GM23248 (cell line): ENCODE measurements around the gene MACC1. TPM values are rescaled to one million over a fixed set of nuclear protein-coding genes. Genes with fewer than 3 reads are reported as not detected.

Experiments
- DNase-seq: peaks from one replicate; pipeline ENCODE4 v3.0.0-alpha.2; 2015
- H2AFZ ChIP-seq: fragments of 200-600 bp; sonication (generic); 2 replicates; pipeline ENCODE4 v1.6.1; 2016; ENCODE audit warnings: antibody characterized with exemption
- H3F3A ChIP-seq: fragments of 200-600 bp; sonication (generic); 2 replicates; pipeline ENCODE4 v1.6.1; 2016; ENCODE audit warnings: mild to moderate bottlenecking, antibody characterized with exemption, mixed run types; ENCODE audit not compliant: insufficient read depth
- H3K27ac ChIP-seq: fragments of 200-600 bp; sonication (generic); 2 replicates; pipeline ENCODE4 v1.5.1; 2016; ENCODE audit warnings: mild to moderate bottlenecking
- H3K27me3 ChIP-seq: fragments of 200-600 bp; sonication (generic); replicated peaks from 2 replicates; pipeline ENCODE4 v1.6.1; 2016; ENCODE audit warnings: mild to moderate bottlenecking; ENCODE audit not compliant: insufficient read depth
- H3K36me3 ChIP-seq: fragments of 200-600 bp; sonication (generic); 2 replicates; pipeline ENCODE4 v1.6.1; 2016; ENCODE audit warnings: low read depth, mild to moderate bottlenecking
- H3K4me1 ChIP-seq: fragments of 200-600 bp; sonication (generic); 2 replicates; pipeline ENCODE4 v1.6.1; 2016; ENCODE audit warnings: mild to moderate bottlenecking; ENCODE audit not compliant: insufficient read depth
- H3K4me2 ChIP-seq: fragments of 200-600 bp; sonication (generic); one replicate; pipeline ENCODE4 v1.6.1; 2016; ENCODE audit warnings: mild to moderate bottlenecking; ENCODE audit not compliant: unreplicated experiment
- H3K4me3 ChIP-seq: fragments of 200-600 bp; sonication (generic); 2 replicates; pipeline ENCODE4 v1.5.1; 2016; ENCODE audit warnings: mild to moderate bottlenecking
- H3K79me2 ChIP-seq: fragments of 200-600 bp; sonication (generic); 2 replicates; pipeline ENCODE4 v1.6.1; 2016; ENCODE audit warnings: mild to moderate bottlenecking; ENCODE audit not compliant: insufficient read depth
- H3K9ac ChIP-seq: fragments of 200-600 bp; sonication (generic); 2 replicates; pipeline ENCODE4 v1.6.1; 2016; ENCODE audit warnings: mild to moderate bottlenecking
- H3K9me2 ChIP-seq: fragments of 200-600 bp; sonication (generic); 2 replicates; pipeline ENCODE4 v1.6.1; 2016; ENCODE audit warnings: mixed run types, mild to moderate bottlenecking, moderate library complexity; ENCODE audit not compliant: insufficient read depth
- H3K9me3 ChIP-seq: fragments of 200-600 bp; sonication (generic); one replicate; pipeline ENCODE4 v1.6.1; 2017; ENCODE audit warnings: low read depth
- H4K20me1 ChIP-seq: fragments of 200-600 bp; sonication (generic); 2 replicates; pipeline ENCODE4 v1.6.0; 2016; ENCODE audit not compliant: insufficient read depth
- EZH2 ChIP-seq: fragments of 200-600 bp; sonication (generic); IDR thresholded peaks from 2 replicates; pipeline ENCODE4 v1.6.1; 2018; ENCODE audit warnings: antibody characterized with exemption, mild to moderate bottlenecking; ENCODE audit not compliant: insufficient read depth, poor library complexity, severe bottlenecking
- EZH2phosphoT487 ChIP-seq: fragments of 200-600 bp; sonication (generic); IDR thresholded peaks from 2 replicates; pipeline ENCODE4 v1.6.1; 2018; ENCODE audit warnings: antibody characterized with exemption, moderate library complexity, mild to moderate bottlenecking, low read depth; ENCODE audit not compliant: insufficient read depth
- WGBS, 2 experiments: methylation state at CpG; one replicate each; pipeline ENCODE4 v1.1.6; 2015 to 2017; ENCODE audit warnings: low lambda C conversion rate in 2 of 2, low coverage in 1 of 2; ENCODE audit errors: missing lambda C conversion rate in 2 of 2; 5-methylcytosine and 5-hydroxymethylcytosine counted together
- in situ Hi-C: fragments of 300-500 bp; cut with MboI; formaldehyde crosslinking; loops from 2 replicates; pipeline ENCODE4 v1.15.0; 2020
- polyA plus RNA-seq: library from polyadenylated mRNA; unstranded; fragments of >200 nt; fragmentation: Nextera tagmentation; extraction: Ambion mirVana; gene quantifications from 2 replicates; pipeline ENCODE4 v1.2.1, GENCODE V29; 2016
- total RNA-seq: library from RNA; depleted of rRNA; stranded (reverse); fragments of >200 nt; shearing (Covaris generic); gene quantifications from 2 replicates; pipeline ENCODE4 v1.2.3, GENCODE V29; 2014

The MACC1 gene
- total and polyA plus RNA-seq, 2 experiments from 2014 or later: 0.05 to 0.11 TPM

GRCh38 chr7:20241194-20241910, 24.2 kb upstream of the MACC1 start:
- in situ Hi-C loops: no loop called here

GRCh38 chr7:20240080-20240926, 23.1 kb upstream of the MACC1 start:
- Histone ChIP-seq H3F3A (peaks cover 37% of the 10 kb centered on the region), H3K4me1 (peaks cover 51% of the 10 kb centered on the region), H3K9me3 (no peaks in the 10 kb centered on the region), H4K20me1 (no peaks in the 10 kb centered on the region), H3K4me3 (no peak overlapping the region), H2AFZ (no peak overlapping the region), H3K27me3 (no peaks in the 10 kb centered on the region), H3K27ac (peak overlapping the region; percentile 69), H3K4me2 (peak overlapping the region; percentile 53), H3K36me3 (no peaks in the 10 kb centered on the region), H3K9ac (no peak overlapping the region), H3K79me2 (no peaks in the 10 kb centered on the region), H3K9me2 (no peaks in the 10 kb centered on the region)
- in situ Hi-C loops: no loop called here
- no peak for TF ChIP-seq EZH2
- TF ChIP-seq EZH2phosphoT487: no peak
- 86 to 88% methylated on average over 9 of the region's 9 CpGs for WGBS, 2 experiments
- DNase-seq: no peak

More at GRCh38 chr7:20241194-20241910, 24.2 kb upstream of the MACC1 start:
- H3K9ac ChIP-seq: peak overlapping the region; percentile 25
- no peaks in the 10 kb centered on the region for H3K79me2 ChIP-seq
- peaks cover 44% of the 10 kb centered on the region for H3K4me1 ChIP-seq
- DNase-seq: peak; percentile 77
- peak overlapping the region; percentile 53 for H3K4me2 ChIP-seq
- H3K9me2 ChIP-seq: no peaks in the 10 kb centered on the region
- H3K27me3 ChIP-seq: no peaks in the 10 kb centered on the region
- peak overlapping the region; percentile 4; the same call in 1 of the 2 replicates for H2AFZ ChIP-seq
- H3F3A ChIP-seq: peaks cover 37% of the 10 kb centered on the region
- peak; percentile 99 for TF ChIP-seq EZH2phosphoT487
- TF ChIP-seq EZH2: no peak
- no peaks in the 10 kb centered on the region for H3K36me3 ChIP-seq
- 0 to 2% methylated on average over 3 of the region's 3 CpGs for WGBS, 2 experiments
- no peaks in the 10 kb centered on the region for H3K9me3 ChIP-seq
- H3K27ac ChIP-seq: peak overlapping the region; percentile 69
- H3K4me3 ChIP-seq: 0 out of 2 replicates have a peak overlapping the region, but pooled peaks have one; percentile 10
- no peaks in the 10 kb centered on the region for H4K20me1 ChIP-seq

- Histone ChIP-seq H3K9ac (no peak overlapping the region), H3K4me2 (no peak overlapping the region), H3K27ac (no peak overlapping the region), H3K36me3 (no peaks in the 10 kb centered on the region), H2AFZ (no peak overlapping the region), H3K9me3 (no peaks in the 10 kb centered on the region), H3K79me2 (no peaks in the 10 kb centered on the region), H3K9me2 (no peaks in the 10 kb centered on the region), H3K4me1 (peaks cover 50% of the 10 kb centered on the region), H4K20me1 (no peaks in the 10 kb centered on the region), H3F3A (peaks cover 37% of the 10 kb centered on the region), H3K27me3 (no peaks in the 10 kb centered on the region), H3K4me3 (no peak overlapping the region)
- WGBS, 2 experiments: 92 to 95% methylated on average over 7 of the region's 7 CpGs
- no peak for DNase-seq
- in situ Hi-C loops: no loop called here
- TF ChIP-seq EZH2 (no peak), EZH2phosphoT487 (no peak)
Observed at GRCh38 chr7:20238754-20239324, 21.7 kb upstream of the MACC1 start.

- DNase-seq: no peak
- Histone ChIP-seq H3K27me3 (no peaks in the 10 kb centered on the region), H3K9me2 (no peaks in the 10 kb centered on the region), H3K9me3 (no peaks in the 10 kb centered on the region), H3K27ac (no peak overlapping the region), H3K4me2 (no peak overlapping the region), H3K79me2 (no peaks in the 10 kb centered on the region), H3K9ac (no peak overlapping the region), H4K20me1 (no peaks in the 10 kb centered on the region), H2AFZ (no peak overlapping the region), H3K4me1 (peaks cover 50% of the 10 kb centered on the region), H3K4me3 (no peak overlapping the region), H3K36me3 (no peaks in the 10 kb centered on the region), H3F3A (peaks cover 37% of the 10 kb centered on the region)
- TF ChIP-seq EZH2phosphoT487: no peak
- no peak for TF ChIP-seq EZH2
- in situ Hi-C loops: no loop called here
- WGBS, 2 experiments: 97% methylated on average over 7 of the region's 7 CpGs
Observed at GRCh38 chr7:20238194-20238753, 21.1 kb upstream of the MACC1 start.
